Smooth muscle cell (in vitro differentiated cells): ENCODE measurements around the gene SLC39A11. TPM values are rescaled to one million over a fixed set of nuclear protein-coding genes. Genes with fewer than 3 reads are reported as not detected.
"Not testable (repeated sequence)": the region's sequence is repeated elsewhere in the genome, so short reads cannot be mapped to it uniquely, and the experiment has no call there.

ENCODE experiments used
- DNase-seq: peaks from one replicate; lab custom pipeline; 2025; ENCODE audit not compliant: unreplicated experiment; lab: John Stamatoyannopoulos, UW
- H2AFZ ChIP-seq: fragments of 200-600 bp; sonication (generic); 2 replicates; pipeline ENCODE4 v1.6.0; 2016; ENCODE audit warnings: antibody characterized with exemption, low read depth, mild to moderate bottlenecking
- H3F3A ChIP-seq: fragments of 200-600 bp; sonication (generic); 2 replicates; pipeline ENCODE4 v1.6.0; 2017; ENCODE audit warnings: antibody characterized with exemption, low read depth
- H3K27ac ChIP-seq: fragments of 200-600 bp; sonication (generic); 2 replicates; pipeline ENCODE4 v1.5.1; 2016; ENCODE audit warnings: low read depth, mild to moderate bottlenecking
- H3K27me3 ChIP-seq: fragments of 200-600 bp; sonication (generic); 2 replicates; pipeline ENCODE4 v1.6.1; 2016; ENCODE audit warnings: low read depth, mild to moderate bottlenecking
- H3K36me3 ChIP-seq: fragments of 200-600 bp; sonication (generic); 2 replicates; pipeline ENCODE4 v1.5.1; 2016; ENCODE audit warnings: low read depth
- H3K4me1 ChIP-seq: fragments of 200-600 bp; sonication (generic); 2 replicates; pipeline ENCODE4 v1.5.1; 2016; ENCODE audit warnings: low read depth
- H3K4me2 ChIP-seq: fragments of 200-600 bp; sonication (generic); 2 replicates; pipeline ENCODE4 v1.6.0; 2016; ENCODE audit warnings: mild to moderate bottlenecking
- H3K4me3 ChIP-seq: fragments of 200-600 bp; sonication (generic); 2 replicates; pipeline ENCODE4 v1.5.1; 2016; ENCODE audit warnings: mild to moderate bottlenecking
- H3K79me2 ChIP-seq: fragments of 200-600 bp; sonication (generic); 2 replicates; pipeline ENCODE4 v1.6.0; 2016; ENCODE audit warnings: low read depth, mild to moderate bottlenecking
- H3K9ac ChIP-seq: fragments of 200-600 bp; sonication (generic); 2 replicates; pipeline ENCODE4 v1.6.0; 2016; ENCODE audit warnings: low read depth
- H3K9me3 ChIP-seq: fragments of 200-600 bp; sonication (generic); replicated peaks from 2 replicates; pipeline ENCODE4 v1.5.1; 2016; ENCODE audit warnings: low read depth
- H4K20me1 ChIP-seq: fragments of 200-600 bp; sonication (generic); 2 replicates; pipeline ENCODE4 v1.6.0; 2016; ENCODE audit warnings: low read depth
- CTCF ChIP-seq: fragments of 200-600 bp; sonication (generic); IDR thresholded peaks from 2 replicates; pipeline ENCODE4 v1.5.1; 2017; ENCODE audit warnings: borderline replicate concordance, mild to moderate bottlenecking, antibody characterized with exemption; ENCODE audit not compliant: insufficient read depth, poor library complexity, severe bottlenecking
- WGBS: methylation state at CpG from one replicate; pipeline ENCODE4 v1.1.7; 2016; ENCODE audit warnings: low lambda C conversion rate; 5-methylcytosine and 5-hydroxymethylcytosine counted together
- polyA plus RNA-seq: library from polyadenylated mRNA; unstranded; fragments of >200 nt; fragmentation: Nextera tagmentation; extraction: Ambion mirVana; gene quantifications from 2 replicates; pipeline ENCODE4 v1.2.1, GENCODE V29; 2016
- total RNA-seq: library from RNA; depleted of rRNA; stranded (reverse); fragments of >200 nt; gene quantifications from 2 replicates; pipeline ENCODE4 v1.2.3, GENCODE V29; 2014

SLC39A11 gene
- total and polyA plus RNA-seq, 2 experiments from 2014 or later = 9.2 to 36.7 TPM

GRCh38 chr17:73007407-73007806, 85.1 kb downstream of the SLC39A11 start:
- WGBS = 67% methylated on average over 7 of the region's 7 CpGs
- H3K4me2 ChIP-seq = no peak overlapping the region

GRCh38 chr17:73005360-73005759, 87.1 kb downstream of the SLC39A11 start:
- no peaks in the 10 kb centered on the region for H3K36me3 ChIP-seq
- no peaks in the 10 kb centered on the region for H3K4me1 ChIP-seq
- no peak overlapping the region for H3K9ac ChIP-seq
- WGBS = 86% methylated on average over 8 of the region's 8 CpGs
- H3K27ac ChIP-seq = no peak overlapping the region
- H3K4me3 ChIP-seq = no peak overlapping the region
- no peaks in the 10 kb centered on the region for H3K79me2 ChIP-seq
- H3K9me3 ChIP-seq = no peaks in the 10 kb centered on the region
- H4K20me1 ChIP-seq = no peaks in the 10 kb centered on the region
- no peaks in the 10 kb centered on the region for H3K27me3 ChIP-seq
- no peak overlapping the region for H3K4me2 ChIP-seq
- TF ChIP-seq CTCF = no peak
- no peak for DNase-seq
- no peaks in the 10 kb centered on the region for H3F3A ChIP-seq
- H2AFZ ChIP-seq = no peak overlapping the region

More at GRCh38 chr17:73007407-73007806, 85.1 kb downstream of the SLC39A11 start:
- H4K20me1 ChIP-seq = no peaks in the 10 kb centered on the region
- no peaks in the 10 kb centered on the region for H3F3A ChIP-seq
- H3K9ac ChIP-seq = no peak overlapping the region
- H3K27ac ChIP-seq = no peak overlapping the region
- no peaks in the 10 kb centered on the region for H3K9me3 ChIP-seq
- H3K36me3 ChIP-seq = no peaks in the 10 kb centered on the region
- no peaks in the 10 kb centered on the region for H3K27me3 ChIP-seq
- no peaks in the 10 kb centered on the region for H3K79me2 ChIP-seq
- no peak overlapping the region for H3K4me3 ChIP-seq
- TF ChIP-seq CTCF = no peak
- H2AFZ ChIP-seq = no peak overlapping the region
- no peak for DNase-seq
- H3K4me1 ChIP-seq = no peaks in the 10 kb centered on the region

- Histone ChIP-seq H3K9me3 (no peaks in the 10 kb centered on the region), H2AFZ (no peak overlapping the region), H4K20me1 (no peaks in the 10 kb centered on the region), H3F3A (no peaks in the 10 kb centered on the region), H3K4me1 (no peaks in the 10 kb centered on the region), H3K4me3 (no peak overlapping the region), H3K9ac (no peak overlapping the region), H3K4me2 (no peak overlapping the region), H3K79me2 (no peaks in the 10 kb centered on the region), H3K27ac (no peak overlapping the region), H3K27me3 (no peaks in the 10 kb centered on the region), H3K36me3 (no peaks in the 10 kb centered on the region)
- no peak for TF ChIP-seq CTCF
- no peak for DNase-seq
- 84% methylated on average over 6 of the region's 6 CpGs for WGBS
These were observed 89.0 kb downstream of the SLC39A11 start for GRCh38 chr17:73003487-73003886.

GRCh38 chr17:73000832-73001231, 91.7 kb downstream of the SLC39A11 start:
- DNase-seq = no peak
- Histone ChIP-seq H3K4me2 (no peak overlapping the region), H3F3A (no peaks in the 10 kb centered on the region), H3K9me3 (no peaks in the 10 kb centered on the region), H3K4me3 (no peak overlapping the region), H3K27ac (no peak overlapping the region), H3K9ac (no peak overlapping the region), H3K27me3 (no peaks in the 10 kb centered on the region), H3K36me3 (no peaks in the 10 kb centered on the region), H3K4me1 (no peaks in the 10 kb centered on the region), H3K79me2 (no peaks in the 10 kb centered on the region), H4K20me1 (no peaks in the 10 kb centered on the region), H2AFZ (no peak overlapping the region)
- 99% methylated on average over 3 of the region's 3 CpGs for WGBS
- TF ChIP-seq CTCF = no peak

- H3K4me2 ChIP-seq, H4K20me1 ChIP-seq, H3K9me3 ChIP-seq, H2AFZ ChIP-seq, H3K27ac ChIP-seq, DNase-seq, H3K4me1 ChIP-seq, H3K79me2 ChIP-seq, H3F3A ChIP-seq, H3K36me3 ChIP-seq, H3K27me3 ChIP-seq, H3K9ac ChIP-seq, H3K4me3 ChIP-seq: not testable (repeated sequence)
- WGBS = 82% methylated on average over 5 of the region's 5 CpGs
These were observed 93.0 kb downstream of the SLC39A11 start for GRCh38 chr17:72999474-72999873.
